Measurements from ENCODE around the gene ALPI.
A peak's percentile ranks its signal among the peaks of the same experiment; 100 is the strongest.
"Not testable (repeated sequence)": the region's sequence is repeated elsewhere in the genome, so short reads cannot be mapped to it uniquely, and the experiment has no call there.

The ALPI gene

GRCh38 chr2:232443047-232443446 lies 12.9 kb upstream of the ALPI start:
- DNase-seq (ENCODE audit: low read depth), result not testable (repeated sequence)

- not testable (repeated sequence) for DNase-seq (ENCODE audit: low read depth)
Observed at GRCh38 chr2:232443669-232444408, 12.1 kb upstream of the ALPI start.

- peak; percentile 68 for DNase-seq (ENCODE audit: low read depth)
Observed at GRCh38 chr2:232444409-232445148, 11.4 kb upstream of the ALPI start.

GRCh38 chr2:232445149-232445885 lies 10.6 kb upstream of the ALPI start:
- DNase-seq (ENCODE audit: low read depth), result not testable (repeated sequence)

- DNase-seq (ENCODE audit: low read depth), result not testable (repeated sequence)
Observed at GRCh38 chr2:232446266-232446777, 9.6 kb upstream of the ALPI start.

- DNase-seq (ENCODE audit: low read depth), result no peak
Observed at GRCh38 chr2:232447091-232447620, 8.8 kb upstream of the ALPI start.

GRCh38 chr2:232447638-232448303 lies 8.2 kb upstream of the ALPI start:
- no peak for DNase-seq (ENCODE audit: low read depth)

GRCh38 chr2:232448304-232448690 lies 7.7 kb upstream of the ALPI start:
- DNase-seq (ENCODE audit: low read depth), result no peak

- no peak for DNase-seq (ENCODE audit: low read depth)
Observed at GRCh38 chr2:232449964-232450363, 6.0 kb upstream of the ALPI start.

GRCh38 chr2:232451645-232452044 lies 4.3 kb upstream of the ALPI start:
- not testable (repeated sequence) for DNase-seq (ENCODE audit: low read depth)

- DNase-seq (ENCODE audit: low read depth), result no peak
Observed at GRCh38 chr2:232454630-232455029, 1.3 kb upstream of the ALPI start.

GRCh38 chr2:232456296-232457120 lies 555 bp downstream of the ALPI start:
- DNase-seq (ENCODE audit: low read depth), result no peak

- DNase-seq (ENCODE audit: low read depth), result no peak
Observed at GRCh38 chr2:232457121-232458011, 1.4 kb downstream of the ALPI start.

GRCh38 chr2:232458051-232458660 lies 2.2 kb downstream of the ALPI start:
- no peak for DNase-seq (ENCODE audit: low read depth)

GRCh38 chr2:232458661-232459418 lies 2.9 kb downstream of the ALPI start:
- no peak for DNase-seq (ENCODE audit: low read depth)

- DNase-seq (ENCODE audit: low read depth), result no peak
Observed at GRCh38 chr2:232459419-232460035, 3.6 kb downstream of the ALPI start.

GRCh38 chr2:232460171-232460570 lies 4.2 kb downstream of the ALPI start:
- DNase-seq (ENCODE audit: low read depth), result no peak
